Smooth muscle cell (in vitro differentiated cells): Measurements from ENCODE around the gene PIM1. TPM values are rescaled to one million over a fixed set of nuclear protein-coding genes. Genes with fewer than 3 reads are reported as not detected.

Experiments used
- DNase-seq: peaks from one replicate; lab custom pipeline; 2025; ENCODE audit not compliant: unreplicated experiment; lab: John Stamatoyannopoulos, UW
- H2AFZ ChIP-seq: fragments of 200-600 bp; sonication (generic); 2 replicates; pipeline ENCODE4 v1.6.0; 2016; ENCODE audit warnings: antibody characterized with exemption, low read depth, mild to moderate bottlenecking
- H3F3A ChIP-seq: fragments of 200-600 bp; sonication (generic); 2 replicates; pipeline ENCODE4 v1.6.0; 2017; ENCODE audit warnings: antibody characterized with exemption, low read depth
- H3K27ac ChIP-seq: fragments of 200-600 bp; sonication (generic); 2 replicates; pipeline ENCODE4 v1.5.1; 2016; ENCODE audit warnings: low read depth, mild to moderate bottlenecking
- H3K27me3 ChIP-seq: fragments of 200-600 bp; sonication (generic); 2 replicates; pipeline ENCODE4 v1.6.1; 2016; ENCODE audit warnings: low read depth, mild to moderate bottlenecking
- H3K36me3 ChIP-seq: fragments of 200-600 bp; sonication (generic); 2 replicates; pipeline ENCODE4 v1.5.1; 2016; ENCODE audit warnings: low read depth
- H3K4me1 ChIP-seq: fragments of 200-600 bp; sonication (generic); 2 replicates; pipeline ENCODE4 v1.5.1; 2016; ENCODE audit warnings: low read depth
- H3K4me2 ChIP-seq: fragments of 200-600 bp; sonication (generic); 2 replicates; pipeline ENCODE4 v1.6.0; 2016; ENCODE audit warnings: mild to moderate bottlenecking
- H3K4me3 ChIP-seq: fragments of 200-600 bp; sonication (generic); 2 replicates; pipeline ENCODE4 v1.5.1; 2016; ENCODE audit warnings: mild to moderate bottlenecking
- H3K79me2 ChIP-seq: fragments of 200-600 bp; sonication (generic); 2 replicates; pipeline ENCODE4 v1.6.0; 2016; ENCODE audit warnings: low read depth, mild to moderate bottlenecking
- H3K9ac ChIP-seq: fragments of 200-600 bp; sonication (generic); 2 replicates; pipeline ENCODE4 v1.6.0; 2016; ENCODE audit warnings: low read depth
- H3K9me3 ChIP-seq: fragments of 200-600 bp; sonication (generic); replicated peaks from 2 replicates; pipeline ENCODE4 v1.5.1; 2016; ENCODE audit warnings: low read depth
- H4K20me1 ChIP-seq: fragments of 200-600 bp; sonication (generic); 2 replicates; pipeline ENCODE4 v1.6.0; 2016; ENCODE audit warnings: low read depth
- CTCF ChIP-seq: fragments of 200-600 bp; sonication (generic); IDR thresholded peaks from 2 replicates; pipeline ENCODE4 v1.5.1; 2017; ENCODE audit warnings: borderline replicate concordance, mild to moderate bottlenecking, antibody characterized with exemption; ENCODE audit not compliant: insufficient read depth, poor library complexity, severe bottlenecking
- WGBS: methylation state at CpG from one replicate; pipeline ENCODE4 v1.1.7; 2016; ENCODE audit warnings: low lambda C conversion rate; 5-methylcytosine and 5-hydroxymethylcytosine counted together
- polyA plus RNA-seq: library from polyadenylated mRNA; unstranded; fragments of >200 nt; fragmentation: Nextera tagmentation; extraction: Ambion mirVana; gene quantifications from 2 replicates; pipeline ENCODE4 v1.2.1, GENCODE V29; 2016
- total RNA-seq: library from RNA; depleted of rRNA; stranded (reverse); fragments of >200 nt; gene quantifications from 2 replicates; pipeline ENCODE4 v1.2.3, GENCODE V29; 2014

Gene PIM1
- total and polyA plus RNA-seq, 2 experiments from 2014 or later: 29.5 to 41.9 TPM

DNA sequence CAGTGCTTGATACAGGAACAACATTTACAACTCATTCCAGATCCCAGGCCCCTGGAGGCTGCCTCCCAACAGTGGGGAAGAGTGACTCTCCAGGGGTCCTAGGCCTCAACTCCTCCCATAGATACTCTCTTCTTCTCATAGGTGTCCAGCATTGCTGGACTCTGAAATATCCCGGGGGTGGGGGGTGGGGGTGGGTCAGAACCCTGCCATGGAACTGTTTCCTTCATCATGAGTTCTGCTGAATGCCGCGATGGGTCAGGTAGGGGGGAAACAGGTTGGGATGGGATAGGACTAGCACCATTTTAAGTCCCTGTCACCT, 4.2 kb downstream of the PIM1 start:
- no peak for DNase-seq
- no peaks in the 10 kb centered on the region for H3K4me1 ChIP-seq

GRCh38 chr6:37174515-37175331, 4.8 kb downstream of the PIM1 start:
- no peaks in the 10 kb centered on the region for H3K4me1 ChIP-seq
- 97% methylated on average over 10 of the region's 10 CpGs for WGBS
- H3K4me2 ChIP-seq: no peak overlapping the region
- H3K27ac ChIP-seq: no peak overlapping the region
- H3K9ac ChIP-seq: no peak overlapping the region
- no peaks in the 10 kb centered on the region for H3K9me3 ChIP-seq
- peaks cover 6% of the 10 kb centered on the region for H3F3A ChIP-seq
- peaks cover 20% of the 10 kb centered on the region for H3K36me3 ChIP-seq
- H3K79me2 ChIP-seq: peaks cover 20% of the 10 kb centered on the region
- no peaks in the 10 kb centered on the region for H3K27me3 ChIP-seq
- H4K20me1 ChIP-seq: peaks cover 45% of the 10 kb centered on the region
- H2AFZ ChIP-seq: no peak overlapping the region
- no peak for DNase-seq
- no peak for TF ChIP-seq CTCF
- no peak overlapping the region for H3K4me3 ChIP-seq

More for the DNA sequence above, 4.2 kb downstream of the PIM1 start:
- Histone ChIP-seq H3K79me2 (peaks cover 20% of the 10 kb centered on the region), H3K4me3 (no peak overlapping the region), H2AFZ (no peak overlapping the region), H3F3A (peaks cover 6% of the 10 kb centered on the region), H3K9ac (no peak overlapping the region), H3K27ac (no peak overlapping the region), H3K9me3 (no peaks in the 10 kb centered on the region), H3K36me3 (peaks cover 20% of the 10 kb centered on the region), H3K27me3 (no peaks in the 10 kb centered on the region), H3K4me2 (no peak overlapping the region), H4K20me1 (peaks cover 45% of the 10 kb centered on the region)
- 96% methylated on average over 3 of the region's 3 CpGs for WGBS
- TF ChIP-seq CTCF: no peak

DNA sequence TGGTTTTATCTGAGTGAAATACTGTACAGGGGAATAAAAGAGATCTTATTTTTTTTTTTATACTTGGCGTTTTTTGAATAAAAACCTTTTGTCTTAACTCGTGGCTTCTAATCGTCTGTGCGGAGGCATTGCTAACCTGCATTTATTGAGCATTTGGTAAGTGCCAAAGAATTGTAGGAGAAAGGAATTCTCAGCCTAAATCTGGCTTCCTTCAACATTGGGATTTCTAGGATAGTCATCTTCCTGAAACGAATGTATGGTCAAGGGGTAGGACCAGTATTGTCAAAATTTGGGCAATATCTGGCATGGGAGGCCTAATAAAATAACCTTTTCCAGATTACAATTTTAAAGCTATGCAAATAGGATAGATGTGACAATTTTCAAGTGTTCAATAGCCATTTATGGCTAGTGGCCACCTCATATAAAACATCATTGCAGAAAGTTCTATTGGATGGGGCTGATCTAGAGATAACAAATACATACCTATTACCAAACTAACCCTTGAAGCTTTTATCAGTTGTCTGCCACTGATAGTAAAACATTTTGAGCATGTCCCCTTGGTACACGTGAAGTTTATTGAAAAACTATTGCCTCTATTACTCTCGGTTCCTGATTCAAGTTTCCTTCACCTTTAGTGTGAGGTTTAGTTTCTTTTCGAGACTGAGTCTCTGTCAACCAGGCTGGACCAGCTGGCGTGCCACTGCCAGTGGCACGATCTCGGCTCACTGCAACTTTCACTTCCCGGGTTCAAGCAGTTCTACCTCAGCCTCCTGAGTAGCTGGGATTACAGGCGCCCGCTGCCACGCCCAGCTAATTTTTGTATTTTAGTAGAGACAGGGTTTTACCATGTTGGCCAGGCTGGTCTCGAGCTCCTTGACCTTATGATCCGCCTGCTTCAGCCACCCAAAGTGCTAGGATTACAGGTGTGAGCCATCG, 5.6 kb downstream of the PIM1 start:
- peaks cover 6% of the 10 kb centered on the region for H3F3A ChIP-seq
- no peaks in the 10 kb centered on the region for H3K27me3 ChIP-seq
- no peaks in the 10 kb centered on the region for H3K4me1 ChIP-seq
- H3K9me3 ChIP-seq: no peaks in the 10 kb centered on the region
- H2AFZ ChIP-seq: no peak overlapping the region
- no peak for TF ChIP-seq CTCF
- no peak overlapping the region for H3K9ac ChIP-seq
- H3K4me3 ChIP-seq: no peak overlapping the region
- WGBS: 89% methylated on average over 18 of the region's 18 CpGs
- no peak overlapping the region for H3K4me2 ChIP-seq
- peaks cover 15% of the 10 kb centered on the region for H3K79me2 ChIP-seq
- DNase-seq: no peak
- no peak overlapping the region for H3K27ac ChIP-seq
- H3K36me3 ChIP-seq: peaks cover 20% of the 10 kb centered on the region
- H4K20me1 ChIP-seq: peaks cover 42% of the 10 kb centered on the region
